ENCODE measurements around the gene THY1. TPM values are rescaled to one million over a fixed set of nuclear protein-coding genes. Genes with fewer than 3 reads are reported as not detected.

THY1 gene
- total and polyA plus RNA-seq, 3 experiments from 2014 or later, result 0.40 to 0.74 TPM; not detected in 1

DNA sequence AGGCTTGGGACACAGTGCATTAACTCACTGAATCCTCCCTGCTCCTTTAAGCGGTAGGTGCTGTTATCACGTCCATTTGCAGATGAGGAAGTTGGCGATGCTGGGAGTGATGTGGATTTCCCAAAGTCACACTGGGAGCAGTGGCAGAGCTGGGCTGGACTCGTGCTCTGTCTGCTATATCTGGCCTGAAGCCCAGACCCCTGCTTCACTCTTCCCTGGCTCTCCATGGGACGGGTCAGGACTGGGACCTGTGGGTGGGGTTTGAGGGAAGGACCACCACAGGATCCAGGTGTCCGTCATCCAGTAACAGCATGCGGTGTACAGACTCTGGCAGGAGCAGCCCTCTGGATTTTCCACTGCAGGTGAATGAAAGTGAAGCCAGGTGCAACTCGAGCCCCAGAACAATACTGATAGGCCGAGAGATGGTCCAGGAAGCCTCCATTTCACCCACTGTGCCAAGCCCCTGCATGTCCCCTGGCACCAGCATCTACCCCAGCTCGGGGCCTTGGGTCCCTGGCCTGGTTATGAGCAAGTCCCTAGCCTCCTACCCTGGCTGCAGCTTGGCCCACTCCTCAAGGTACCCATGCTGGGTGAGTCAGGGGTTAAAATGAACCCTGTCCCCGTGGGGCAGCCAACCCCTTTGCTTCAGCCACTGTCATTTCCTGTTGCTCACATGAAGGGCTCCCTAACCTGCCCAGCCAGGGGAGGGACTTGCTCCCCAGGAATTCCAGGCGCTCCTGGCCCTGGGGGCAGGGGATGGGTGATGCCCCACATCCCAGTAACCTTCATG is 45.7 kb downstream of the THY1 start:
- Mint-ChIP-seq H3K27ac (peak overlapping the region in 1 of 8 donors; percentile 74), H3K4me3 (no peak overlapping the region), H3K9me3 (no peaks in the 10 kb centered on the region), H3K4me1 (peaks cover 13 to 19% (median 15%) of the 10 kb centered on the region in 3 donors), H3K36me3 (no peaks in the 10 kb centered on the region), H3K27me3 (peaks cover 0 to 3% of the 10 kb centered on the region in 2 donors)
- Histone ChIP-seq H3K4me3 (ENCODE audit: low read length) (no peak overlapping the region), H3K27ac (ENCODE audit: low read depth, low read length) (peak overlapping the region; percentile 38), H3K4me1 (ENCODE audit: insufficient read depth, low read length) (peaks cover 21% of the 10 kb centered on the region), H3K27me3 (ENCODE audit: insufficient read depth, low read length, poor library complexity, severe bottlenecking) (no peaks in the 10 kb centered on the region), H3K36me3 (ENCODE audit: insufficient read depth, low read length) (no peaks in the 10 kb centered on the region), H3K9me3 (ENCODE audit: low read length) (no peaks in the 10 kb centered on the region)
- no peak for DNase-seq
- POLR2A ChIA-PET, result no interaction called here
- CTCF ChIA-PET, result interaction anchor here (4.8 to 15.4 kb wide), 2 partner anchors 15 to 20 kb away, joined by 26 to 145 read pairs; no protein-coding TSS in a partner anchor

DNA sequence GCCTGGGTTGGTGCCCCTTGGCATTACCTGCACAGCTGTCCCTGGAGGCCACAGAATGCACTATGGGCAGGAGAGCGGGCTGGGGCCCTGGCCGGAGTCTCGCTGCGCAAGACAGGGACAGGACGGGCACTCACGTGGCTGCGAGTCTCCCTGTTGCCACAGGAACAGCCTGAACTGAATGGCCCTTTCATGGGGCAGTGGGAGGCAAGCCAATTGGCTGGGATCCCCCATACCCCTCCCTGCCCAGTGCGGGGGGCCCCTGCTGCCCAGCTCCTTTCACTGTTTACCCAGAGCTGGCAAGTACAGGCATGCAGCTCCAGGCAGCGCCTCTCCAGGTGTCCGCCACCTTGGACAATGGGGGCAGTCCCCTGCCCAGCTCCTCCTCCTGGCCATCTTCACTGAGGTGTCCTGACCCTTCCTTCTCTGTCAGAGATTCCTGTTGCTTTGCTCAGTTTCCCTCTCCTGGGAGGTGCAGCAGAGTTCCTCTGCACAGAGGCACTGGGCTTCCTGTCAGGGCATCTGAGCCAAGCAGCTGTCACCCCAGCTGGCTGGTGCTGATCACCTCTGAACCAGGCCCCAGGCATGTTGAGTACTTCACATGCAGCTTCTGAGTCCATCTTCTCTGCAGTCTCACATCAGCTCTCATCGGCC is 46.6 kb downstream of the THY1 start:
- peaks cover 15 to 19% (median 18%) of the 10 kb centered on the region in 3 donors for H3K4me1 Mint-ChIP-seq
- H3K9me3 ChIP-seq (ENCODE audit: low read length), result no peaks in the 10 kb centered on the region
- H3K27ac Mint-ChIP-seq, result no peak overlapping the region
- CTCF ChIA-PET, result interaction anchor here (1.3 to 15.4 kb wide), 4 partner anchors 9 to 19 kb away, joined by 3 to 145 read pairs (median 20); no protein-coding TSS in a partner anchor
- H3K4me3 Mint-ChIP-seq, result no peak overlapping the region
- H3K9me3 Mint-ChIP-seq, result no peaks in the 10 kb centered on the region
- peaks cover under 1 to 5% of the 10 kb centered on the region in 2 donors for H3K27me3 Mint-ChIP-seq
- no peaks in the 10 kb centered on the region for H3K27me3 ChIP-seq (ENCODE audit: insufficient read depth, low read length, poor library complexity, severe bottlenecking)
- peaks cover 14% of the 10 kb centered on the region for H3K4me1 ChIP-seq (ENCODE audit: insufficient read depth, low read length)
- H3K4me3 ChIP-seq (ENCODE audit: low read length), result no peak overlapping the region
- no peak for DNase-seq
- no peaks in the 10 kb centered on the region for H3K36me3 ChIP-seq (ENCODE audit: insufficient read depth, low read length)
- H3K36me3 Mint-ChIP-seq, result no peaks in the 10 kb centered on the region
- POLR2A ChIA-PET, result interaction anchor here (0.5 kb wide), 1 partner anchor 47 kb away, joined by 6 read pairs; no protein-coding TSS in a partner anchor
- H3K27ac ChIP-seq (ENCODE audit: low read depth, low read length), result no peak overlapping the region

DNA sequence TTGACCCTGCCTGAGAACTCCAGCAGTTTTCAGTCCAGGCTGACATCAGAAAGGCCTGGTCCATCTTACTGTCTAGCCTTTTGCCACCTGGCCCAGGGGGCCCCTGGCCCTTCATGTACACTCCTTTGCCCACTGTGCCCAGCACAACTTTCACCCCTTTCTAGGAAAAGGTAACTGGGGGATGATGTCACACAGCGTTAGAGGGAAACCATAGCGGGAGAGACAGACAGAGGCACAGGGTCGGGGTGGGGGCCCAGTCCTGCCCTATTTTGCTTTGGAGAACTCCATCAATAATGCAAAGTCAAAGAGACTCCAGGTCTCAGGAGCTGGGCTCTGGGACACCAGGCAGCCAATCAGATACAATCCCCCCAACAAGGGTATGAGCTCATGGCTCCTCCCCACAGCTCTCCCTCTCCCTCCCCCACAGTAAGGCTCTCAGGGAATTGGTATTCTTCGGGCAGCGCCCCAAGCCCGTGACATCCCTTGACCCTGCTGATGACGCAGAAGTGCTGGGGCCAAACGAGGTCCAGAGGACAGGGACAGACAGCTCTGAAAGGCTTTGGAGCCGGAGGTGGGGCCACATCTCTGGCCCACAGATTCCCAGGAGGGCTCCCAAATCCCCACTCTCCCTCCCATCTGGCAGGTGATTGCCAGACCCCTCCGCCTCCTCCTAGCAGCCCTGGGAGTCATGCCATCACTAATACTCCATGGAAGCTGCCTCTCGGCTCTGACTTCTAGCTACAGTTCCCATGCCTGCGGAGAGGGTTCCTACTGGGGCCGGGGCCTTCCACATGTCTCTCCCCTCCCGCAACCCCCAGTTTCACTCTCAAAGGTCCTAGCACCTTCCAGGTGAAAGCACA is 47.4 kb downstream of the THY1 start:
- no peaks in the 10 kb centered on the region for H3K36me3 ChIP-seq (ENCODE audit: insufficient read depth, low read length)
- POLR2A ChIA-PET, result no interaction called here
- H3K9me3 Mint-ChIP-seq, result no peaks in the 10 kb centered on the region
- H3K36me3 Mint-ChIP-seq, result no peaks in the 10 kb centered on the region
- no peaks in the 10 kb centered on the region for H3K27me3 ChIP-seq (ENCODE audit: insufficient read depth, low read length, poor library complexity, severe bottlenecking)
- H3K4me1 ChIP-seq (ENCODE audit: insufficient read depth, low read length), result peaks cover 9% of the 10 kb centered on the region
- peaks cover 13 to 21% (median 13%) of the 10 kb centered on the region in 3 donors for H3K4me1 Mint-ChIP-seq
- no peak overlapping the region for H3K4me3 ChIP-seq (ENCODE audit: low read length)
- DNase-seq, result no peak
- H3K9me3 ChIP-seq (ENCODE audit: low read length), result no peaks in the 10 kb centered on the region
- no peak overlapping the region for H3K4me3 Mint-ChIP-seq
- CTCF ChIA-PET, result interaction anchor here (1.3 to 15.4 kb wide), 6 partner anchors 10 to 28 kb away, joined by 3 to 145 read pairs (median 10); no protein-coding TSS in a partner anchor
- H3K27ac Mint-ChIP-seq, result no peak overlapping the region
- H3K27ac ChIP-seq (ENCODE audit: low read depth, low read length), result no peak overlapping the region
- peaks cover 2 to 5% of the 10 kb centered on the region in 2 donors for H3K27me3 Mint-ChIP-seq

DNA sequence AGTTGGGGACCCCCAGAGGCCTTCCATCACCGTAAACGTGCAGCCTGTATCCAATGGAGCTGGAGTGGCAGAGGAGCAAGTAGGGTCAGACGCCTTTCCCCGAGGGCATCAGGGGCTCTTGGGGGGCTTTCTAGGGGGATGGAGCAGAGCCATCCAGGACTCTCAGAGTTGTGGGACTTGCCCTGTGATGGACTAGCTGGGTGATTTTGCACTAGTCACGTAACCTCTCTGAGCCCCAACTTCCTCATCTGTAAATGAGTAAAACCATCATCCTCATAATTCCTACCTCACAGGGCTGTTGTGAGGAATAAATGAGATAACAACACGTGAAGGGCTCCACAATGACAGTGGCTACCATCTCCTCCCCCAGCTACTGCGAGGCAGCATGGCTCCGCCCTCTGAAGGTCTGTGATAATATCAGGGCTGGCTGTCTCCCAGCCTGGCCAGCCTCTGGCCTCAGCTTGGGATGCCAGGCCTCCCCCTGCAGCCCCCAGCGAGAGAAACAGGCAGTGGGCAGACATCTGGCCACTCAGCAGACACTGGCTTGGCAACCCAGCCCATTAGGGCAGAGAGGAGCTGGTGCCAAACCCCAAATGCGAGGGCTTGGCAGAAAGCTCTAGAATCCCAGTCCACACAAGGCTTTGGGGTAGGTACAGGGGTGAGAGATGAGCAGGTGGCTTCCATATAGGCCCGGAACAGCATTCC is 48.2 kb downstream of the THY1 start:
- Mint-ChIP-seq H3K27me3 (peaks cover 2 to 10% of the 10 kb centered on the region in 2 donors), H3K27ac (no peak overlapping the region), H3K4me1 (peaks cover 18 to 29% (median 19%) of the 10 kb centered on the region in 3 donors), H3K9me3 (no peaks in the 10 kb centered on the region), H3K36me3 (no peaks in the 10 kb centered on the region), H3K4me3 (no peak overlapping the region)
- POLR2A ChIA-PET, result no interaction called here
- Histone ChIP-seq H3K27me3 (ENCODE audit: insufficient read depth, low read length, poor library complexity, severe bottlenecking) (no peaks in the 10 kb centered on the region), H3K4me1 (ENCODE audit: insufficient read depth, low read length) (peaks cover 9% of the 10 kb centered on the region), H3K36me3 (ENCODE audit: insufficient read depth, low read length) (no peaks in the 10 kb centered on the region), H3K27ac (ENCODE audit: low read depth, low read length) (no peak overlapping the region), H3K9me3 (ENCODE audit: low read length) (no peaks in the 10 kb centered on the region), H3K4me3 (ENCODE audit: low read length) (no peak overlapping the region)
- CTCF ChIA-PET, result interaction anchor here (0.7 to 15.4 kb wide), 10 partner anchors 9 to 206 kb away, joined by 3 to 145 read pairs (median 3); partner anchors contain the start of gene NLRX1
- no peak for DNase-seq

DNA sequence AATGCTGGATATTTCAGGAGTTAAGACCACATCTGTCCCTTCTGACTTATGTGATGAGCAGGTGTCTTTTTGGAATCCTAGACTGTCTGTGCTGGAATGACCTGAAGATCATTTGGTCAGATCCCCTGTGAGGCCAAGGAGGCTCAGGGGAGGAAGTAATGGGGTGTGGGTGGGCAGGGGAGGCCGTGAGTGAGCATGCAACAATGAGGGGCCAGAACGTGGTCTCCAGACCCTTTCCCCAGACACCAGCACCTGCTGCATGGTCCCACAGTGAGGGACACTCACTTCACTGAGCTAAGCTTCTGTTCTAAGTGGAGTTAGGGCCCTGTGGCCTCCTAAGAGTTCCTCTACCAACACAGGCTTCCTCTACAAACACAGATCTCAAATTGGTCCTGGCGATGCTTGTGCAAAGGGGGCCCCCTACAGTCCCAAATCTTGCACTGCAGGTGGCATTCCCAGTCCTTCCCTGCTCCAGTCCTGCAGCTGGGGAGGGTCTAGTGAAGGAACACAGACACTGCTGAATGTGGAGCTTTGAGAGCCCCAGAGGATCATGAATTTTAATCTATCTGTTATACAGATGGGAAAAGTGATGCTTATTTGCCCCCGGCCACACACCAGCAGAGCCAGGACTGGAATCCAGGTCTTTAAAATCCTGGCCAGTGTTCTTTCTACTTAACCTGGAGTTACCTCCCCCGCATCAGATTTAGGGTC is 48.9 kb downstream of the THY1 start:
- peak in 4 of 5 donors; percentile 33 to 59 (median 38) for DNase-seq
- Histone ChIP-seq H3K4me3 (ENCODE audit: low read length) (no peak overlapping the region), H3K4me1 (ENCODE audit: insufficient read depth, low read length) (peaks cover 9% of the 10 kb centered on the region), H3K27me3 (ENCODE audit: insufficient read depth, low read length, poor library complexity, severe bottlenecking) (no peaks in the 10 kb centered on the region), H3K36me3 (ENCODE audit: insufficient read depth, low read length) (no peaks in the 10 kb centered on the region), H3K27ac (ENCODE audit: low read depth, low read length) (no peak overlapping the region), H3K9me3 (ENCODE audit: low read length) (no peaks in the 10 kb centered on the region)
- Mint-ChIP-seq H3K36me3 (no peaks in the 10 kb centered on the region), H3K9me3 (no peaks in the 10 kb centered on the region), H3K27ac (peak overlapping the region in 5 of 8 donors; percentile 17 to 63 (median 47)), H3K27me3 (peaks cover 6 to 16% of the 10 kb centered on the region in 2 donors), H3K4me3 (peak overlapping the region in 2 of 7 donors; percentile 10 to 32), H3K4me1 (peaks cover 18 to 29% (median 19%) of the 10 kb centered on the region in 3 donors)
- CTCF ChIA-PET, result interaction anchor here (0.7 to 15.4 kb wide), 9 partner anchors 9 to 205 kb away, joined by 3 to 145 read pairs (median 3); partner anchors contain the start of gene NLRX1
- POLR2A ChIA-PET, result no interaction called here

DNA sequence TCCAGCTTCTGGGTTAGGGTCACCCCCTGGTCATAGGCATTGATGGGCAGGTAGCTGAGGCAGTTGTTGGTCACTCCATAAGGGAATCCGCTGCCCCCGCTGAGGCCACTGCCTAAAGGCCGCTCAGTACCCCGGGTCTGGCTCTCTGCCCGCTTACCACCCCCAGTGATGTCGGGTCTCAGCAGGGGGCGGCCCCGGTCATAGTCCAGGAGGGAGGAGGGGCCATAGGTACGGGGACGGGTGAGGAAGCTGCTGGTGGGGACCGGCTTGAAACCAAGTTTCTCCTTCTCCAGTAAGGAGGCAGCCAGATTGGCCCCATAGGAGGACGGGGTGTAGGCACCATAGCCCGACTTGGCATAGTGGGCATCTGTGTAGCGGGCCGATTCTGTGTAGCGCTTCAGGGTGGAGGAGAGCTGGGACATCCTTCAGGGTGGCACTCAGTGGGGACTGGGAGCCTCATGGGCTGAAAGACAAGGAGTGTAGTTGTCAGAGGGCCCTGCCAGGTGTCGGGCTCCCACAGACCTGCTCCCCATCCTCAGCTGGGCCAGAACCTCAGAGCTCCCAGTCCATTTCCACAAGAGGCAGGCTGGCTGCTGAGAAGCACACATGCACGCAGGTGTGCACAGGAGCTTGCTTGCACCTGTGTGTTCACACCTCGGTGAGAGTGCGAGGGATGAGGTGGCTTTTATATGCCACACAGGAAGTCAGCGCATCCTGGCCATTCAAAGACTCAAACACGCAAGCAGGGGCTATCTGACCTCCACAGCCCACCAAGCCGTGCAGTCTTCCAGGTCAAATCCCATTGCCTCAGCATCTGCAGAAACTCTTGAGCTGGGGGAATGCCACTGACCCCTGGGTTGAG is 49.7 kb downstream of the THY1 start:
- no peaks in the 10 kb centered on the region for H3K9me3 ChIP-seq (ENCODE audit: low read length)
- no peak overlapping the region for H3K4me3 ChIP-seq (ENCODE audit: low read length)
- CTCF ChIA-PET, result interaction anchor here (0.9 to 15.4 kb wide), 6 partner anchors 8 to 107 kb away, joined by 3 to 145 read pairs (median 4); partner anchors contain the start of gene USP2
- no peaks in the 10 kb centered on the region for H3K27me3 ChIP-seq (ENCODE audit: insufficient read depth, low read length, poor library complexity, severe bottlenecking)
- no peak overlapping the region for H3K4me3 Mint-ChIP-seq
- peaks cover 9% of the 10 kb centered on the region for H3K4me1 ChIP-seq (ENCODE audit: insufficient read depth, low read length)
- peaks cover 8 to 19% of the 10 kb centered on the region in 2 donors for H3K27me3 Mint-ChIP-seq
- POLR2A ChIA-PET, result no interaction called here
- H3K36me3 Mint-ChIP-seq, result no peaks in the 10 kb centered on the region
- H3K9me3 Mint-ChIP-seq, result no peaks in the 10 kb centered on the region
- peak in 1 of 5 donors; percentile 14 for DNase-seq
- peak overlapping the region in 6 of 8 donors; percentile 8 to 84 (median 53) for H3K27ac Mint-ChIP-seq
- H3K27ac ChIP-seq (ENCODE audit: low read depth, low read length), result no peak overlapping the region
- H3K36me3 ChIP-seq (ENCODE audit: insufficient read depth, low read length), result no peaks in the 10 kb centered on the region
- peaks cover 18 to 29% (median 19%) of the 10 kb centered on the region in 3 donors for H3K4me1 Mint-ChIP-seq

Data from CD8-positive, alpha-beta memory T cell (primary cell).